Pancreas (tissue), 10 donors: ENCODE data around the gene STAC2. TPM values are rescaled to one million over a fixed set of nuclear protein-coding genes. Genes with fewer than 3 reads are reported as not detected.

ENCODE experiments used
- ATAC-seq, 4 donors: fragments of 200-7000 bp; cut with Tn5 transposase; one replicate each; pipeline versions ENCODE4 v1.8.0 to v1.9.1; 2020; ENCODE audit warnings: mild to moderate bottlenecking in 4 of 4, moderate library complexity in 4 of 4
- DNase-seq, 6 donors: peaks; one replicate each; pipeline ENCODE4 v3.0.0-alpha.2; 2020
- FAIRE-seq: peaks from 2 replicates; lab custom pipeline; 2012; peaks lifted over from hg19 to GRCh38; lab: Jason Lieb, UNC
- H3K27ac ChIP-seq, 4 donors: fragments of 200-600 bp; sonication (generic); 1 replicate in 3 of 4; 2 replicates in 1 of 4; pipeline versions ENCODE4 v1.5.0 to v1.8.0; 2020
- H3K27me3 ChIP-seq, 4 donors: fragments of 200-600 bp; one replicate each; pipeline ENCODE4 v1.8.0; 2021
- H3K36me3 ChIP-seq, 3 donors: fragments of 200-600 bp; sonication (generic) in 1 of 3; one replicate each; pipeline versions ENCODE4 v1.5.0 to v1.8.0; 2020 to 2021
- H3K4me1 ChIP-seq, 3 donors: fragments of 200-600 bp; one replicate each; pipeline ENCODE4 v1.8.0; 2021
- H3K4me3 ChIP-seq, 4 donors: fragments of 200-600 bp; sonication (generic) in 2 of 4; one replicate each; pipeline versions ENCODE4 v1.5.0 to v1.8.0; 2020 to 2021
- H3K9me3 ChIP-seq, 4 donors: fragments of 200-600 bp; one replicate each; pipeline ENCODE4 v1.8.0; 2021
- WGBS, 2 donors: extraction: QIAGEN DNeasy Blood & Tissue Kit; methylation state at CpG; one replicate each; pipeline ENCODE4 v1.1.7; 2013; 5-methylcytosine and 5-hydroxymethylcytosine counted together
- intact Hi-C, 3 donors: fragments of 100-400 bp; cut with DNase I; formaldehyde crosslinking; loops; one replicate each; pipeline versions ENCODE4 v1.11.1 to v1.14.2; 2022
- polyA plus RNA-seq, 2 donors: library from polyadenylated mRNA; stranded (reverse); fragments of 200-250 nt; gene quantifications; one replicate each; pipeline ENCODE4 v1.2.3, GENCODE V29; 2013
- total RNA-seq, 6 donors: library from RNA; stranded (reverse); fragmentation: NEBNext Ultra II Directional in 4 of 6; extraction: Animal tissue kit (Norgen Biotek cat#: 25700) in 4 of 6; gene quantifications; one replicate each; pipeline versions ENCODE4 v1.2.1 to v1.2.4, GENCODE V29; 2021 to 2023
- TF ChIP-seq, protein P1 (sequence below), 4 donors: fragments of 200-600 bp; sonication (generic) in 3 of 4; IDR thresholded peaks; one replicate each; pipeline versions ENCODE4 v1.5.0 to v1.8.0; 2021; ENCODE audit warnings: antibody characterized with exemption in 4 of 4
- donor health status: healthy with polysubstance abuse.
- donor health status: DM: no; HTN: no; CAD: no; lungs with moderate emphysema.
- donor health status: DM: no; HTN: no; CAD: no.
- donor health status: control.
- donor health status: control.
- donor health status: Bipolar disorder and iron deficiency.
- donor health status: DM: yes; HTN: yes; CAD: no.
- donor health status: DM: no; HTN: no; CAD: no.
- donor health status: DM: no; HTN: no; CAD: no.
- donor health status: DM: yes; HTN: yes; CAD: no.

STAC2 gene
- total and polyA plus RNA-seq, 8 donors: 0.07 to 0.12 (median 0.09) TPM; not detected in 3

GRCh38 chr17:39223907-39224777 lies 1.6 kb downstream of the STAC2 start:
- Histone ChIP-seq H3K4me3 (no peak overlapping the region), H3K27me3 (peaks cover 0 to 12% (median 4%) of the 10 kb centered on the region in 4 donors), H3K4me1 (peaks cover 0 to 7% (median 3%) of the 10 kb centered on the region in 3 donors), H3K27ac (no peak overlapping the region), H3K36me3 (no peaks in the 10 kb centered on the region), H3K9me3 (no peaks in the 10 kb centered on the region)
- intact Hi-C loops: no loop called here
- WGBS, 2 donors: 20 to 25% methylated on average over 30 to 33 of the region's 33 CpGs
- DNase-seq: peak in 1 of 6 donors; percentile 27
- FAIRE-seq: no peak
- ATAC-seq: no peak
- TF ChIP-seq, protein P1, sequence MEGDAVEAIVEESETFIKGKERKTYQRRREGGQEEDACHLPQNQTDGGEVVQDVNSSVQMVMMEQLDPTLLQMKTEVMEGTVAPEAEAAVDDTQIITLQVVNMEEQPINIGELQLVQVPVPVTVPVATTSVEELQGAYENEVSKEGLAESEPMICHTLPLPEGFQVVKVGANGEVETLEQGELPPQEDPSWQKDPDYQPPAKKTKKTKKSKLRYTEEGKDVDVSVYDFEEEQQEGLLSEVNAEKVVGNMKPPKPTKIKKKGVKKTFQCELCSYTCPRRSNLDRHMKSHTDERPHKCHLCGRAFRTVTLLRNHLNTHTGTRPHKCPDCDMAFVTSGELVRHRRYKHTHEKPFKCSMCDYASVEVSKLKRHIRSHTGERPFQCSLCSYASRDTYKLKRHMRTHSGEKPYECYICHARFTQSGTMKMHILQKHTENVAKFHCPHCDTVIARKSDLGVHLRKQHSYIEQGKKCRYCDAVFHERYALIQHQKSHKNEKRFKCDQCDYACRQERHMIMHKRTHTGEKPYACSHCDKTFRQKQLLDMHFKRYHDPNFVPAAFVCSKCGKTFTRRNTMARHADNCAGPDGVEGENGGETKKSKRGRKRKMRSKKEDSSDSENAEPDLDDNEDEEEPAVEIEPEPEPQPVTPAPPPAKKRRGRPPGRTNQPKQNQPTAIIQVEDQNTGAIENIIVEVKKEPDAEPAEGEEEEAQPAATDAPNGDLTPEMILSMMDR (IDR thresholded peaks at IDR 0.05): no peak

- ATAC-seq (no peak), DNase-seq (peak in 1 of 6 donors; percentile 60), FAIRE-seq (no peak)
- peaks cover 0 to 7% (median 3%) of the 10 kb centered on the region in 3 donors for H3K4me1 ChIP-seq
- no peaks in the 10 kb centered on the region for H3K36me3 ChIP-seq
- WGBS, 2 donors: 74 to 77% methylated on average over 9 of the region's 9 CpGs
- intact Hi-C loops: no loop called here
- H3K9me3 ChIP-seq: no peaks in the 10 kb centered on the region
- H3K4me3 ChIP-seq: no peak overlapping the region
- H3K27me3 ChIP-seq: peaks cover 0 to 12% (median 4%) of the 10 kb centered on the region in 4 donors
- H3K27ac ChIP-seq: no peak overlapping the region
- TF ChIP-seq, protein P1 (IDR thresholded peaks at IDR 0.05): no peak
Measured at GRCh38 chr17:39222866-39223834, 2.6 kb downstream of the STAC2 start.

GRCh38 chr17:39222151-39222550 lies 3.6 kb downstream of the STAC2 start:
- intact Hi-C loops: no loop called here
- Histone ChIP-seq H3K36me3 (no peaks in the 10 kb centered on the region), H3K9me3 (no peaks in the 10 kb centered on the region), H3K4me1 (peaks cover 0 to 7% (median 3%) of the 10 kb centered on the region in 3 donors), H3K4me3 (no peak overlapping the region), H3K27me3 (peaks cover 0 to 12% (median 4%) of the 10 kb centered on the region in 4 donors), H3K27ac (no peak overlapping the region)
- DNase-seq: no peak
- TF ChIP-seq, protein P1 (IDR thresholded peaks at IDR 0.05): no peak
- no peak for ATAC-seq
- WGBS, 2 donors: 74 to 75% methylated on average over 7 of the region's 7 CpGs
- FAIRE-seq: no peak

DNA sequence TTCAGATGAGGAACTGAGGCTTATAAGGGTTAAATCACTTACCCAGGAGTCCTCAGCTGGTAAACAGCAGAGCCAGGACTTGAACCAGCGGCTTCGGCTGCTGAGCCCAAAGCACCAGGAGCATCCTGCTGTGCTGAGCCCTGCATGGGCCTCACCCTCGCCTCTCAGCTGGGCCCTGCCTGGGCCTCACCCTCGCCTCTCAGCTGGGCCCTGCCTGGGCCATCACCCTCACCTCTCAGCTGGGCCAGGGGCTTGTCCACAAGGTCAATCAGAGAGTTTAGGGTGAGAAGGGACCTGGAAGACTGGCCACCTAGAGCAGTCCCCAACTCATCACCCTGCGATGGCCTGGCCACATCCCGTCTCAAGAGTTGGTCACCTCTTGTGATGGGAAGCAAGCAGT lies 4.2 kb downstream of the STAC2 start:
- FAIRE-seq (no peak), ATAC-seq (no peak), DNase-seq (peak in 1 of 6 donors; percentile 29)
- Histone ChIP-seq H3K9me3 (no peaks in the 10 kb centered on the region), H3K27me3 (peaks cover 0 to 12% (median 4%) of the 10 kb centered on the region in 4 donors), H3K27ac (no peak overlapping the region), H3K36me3 (no peaks in the 10 kb centered on the region), H3K4me3 (no peak overlapping the region), H3K4me1 (peaks cover 0 to 7% (median 3%) of the 10 kb centered on the region in 3 donors)
- intact Hi-C loops: no loop called here
- TF ChIP-seq, protein P1 (IDR thresholded peaks at IDR 0.05): no peak
- 88 to 91% methylated on average over 6 of the region's 6 CpGs for WGBS, 2 donors
